Activated naive CD8-positive, alpha-beta T cell treated with anti-CD3 and anti-CD28 coated beads, Interleukin-2, amount 50 U/mL, for 24 hours (primary cell): ENCODE results near the gene DDI2.
"Not testable (repeated sequence)": the region's sequence is repeated elsewhere in the genome, so short reads cannot be mapped to it uniquely, and the experiment has no call there.

Experiments
- ATAC-seq: fragments of 150-1000 bp; cut with Tn5 transposase; one replicate; pipeline ENCODE4 v1.10.0; 2021
- DNase-seq: peaks from one replicate; pipeline ENCODE4 v3.0.0; 2021
- H3K27ac Mint-ChIP-seq: one replicate; pipeline ENCODE4 v1.8.0; 2021; ENCODE audit warnings: mild to moderate bottlenecking, mixed read lengths
- H3K27me3 Mint-ChIP-seq: one replicate; pipeline ENCODE4 v1.8.0; 2021; ENCODE audit warnings: mixed read lengths
- H3K36me3 Mint-ChIP-seq: one replicate; pipeline ENCODE4 v1.8.0; 2021; ENCODE audit warnings: low read depth, mixed read lengths
- H3K4me1 Mint-ChIP-seq: one replicate; pipeline ENCODE4 v1.8.0; 2021; ENCODE audit warnings: mixed read lengths
- H3K4me3 Mint-ChIP-seq: one replicate; pipeline ENCODE4 v1.8.0; 2021; ENCODE audit warnings: mild to moderate bottlenecking, moderate library complexity, mixed read lengths
- H3K9me3 Mint-ChIP-seq: one replicate; pipeline ENCODE4 v1.8.0; 2021; ENCODE audit warnings: mixed read lengths

Gene DDI2

GRCh38 chr1:15595809-15596617, 21.2 kb upstream of the DDI2 start:
- H3K27ac Mint-ChIP-seq = peak overlapping the region; percentile 30
- DNase-seq (no peak), ATAC-seq (no peak)
- H3K27me3 Mint-ChIP-seq = peaks cover 2% of the 10 kb centered on the region
- no peaks in the 10 kb centered on the region for H3K4me1 Mint-ChIP-seq
- H3K36me3 Mint-ChIP-seq = no peaks in the 10 kb centered on the region
- H3K9me3 Mint-ChIP-seq = no peaks in the 10 kb centered on the region
- H3K4me3 Mint-ChIP-seq = no peak overlapping the region

DNA sequence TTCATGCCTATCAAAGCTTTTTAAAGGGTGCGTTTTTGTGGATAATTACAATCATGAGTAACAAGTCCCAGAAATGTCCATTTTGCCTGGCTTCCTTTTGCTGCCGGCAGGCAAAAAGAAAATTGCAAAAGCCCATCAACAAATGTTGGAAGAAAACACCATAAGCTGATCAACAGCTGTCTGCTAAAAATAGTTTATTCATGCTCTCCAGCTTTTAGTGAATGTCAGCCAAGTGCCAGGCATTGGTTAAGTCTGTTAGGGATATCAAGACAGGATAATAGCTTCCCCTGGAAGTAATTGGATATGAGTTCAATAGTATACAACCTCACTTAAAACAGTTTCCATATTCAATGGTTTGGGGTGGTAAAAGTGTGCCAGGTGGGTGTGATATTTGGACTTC, 18.8 kb upstream of the DDI2 start:
- Mint-ChIP-seq H3K4me1 (peaks cover 6% of the 10 kb centered on the region), H3K9me3 (no peaks in the 10 kb centered on the region), H3K27ac (no peak overlapping the region), H3K36me3 (no peaks in the 10 kb centered on the region), H3K4me3 (no peak overlapping the region), H3K27me3 (peaks cover 2% of the 10 kb centered on the region)
- ATAC-seq = no peak
- no peak for DNase-seq

GRCh38 chr1:15603050-15603965, 13.9 kb upstream of the DDI2 start:
- ATAC-seq (peak; percentile 96), DNase-seq (peak; percentile 91)
- H3K27me3 Mint-ChIP-seq = no peaks in the 10 kb centered on the region
- no peaks in the 10 kb centered on the region for H3K9me3 Mint-ChIP-seq
- peaks cover 14% of the 10 kb centered on the region for H3K4me1 Mint-ChIP-seq
- H3K27ac Mint-ChIP-seq = peak overlapping the region; percentile 54
- H3K4me3 Mint-ChIP-seq = peak overlapping the region; percentile 68
- H3K36me3 Mint-ChIP-seq = no peaks in the 10 kb centered on the region

GRCh38 chr1:15603966-15604282, 13.3 kb upstream of the DDI2 start:
- H3K27ac Mint-ChIP-seq, DNase-seq, H3K27me3 Mint-ChIP-seq, H3K36me3 Mint-ChIP-seq, ATAC-seq, H3K9me3 Mint-ChIP-seq: not testable (repeated sequence)
- peak overlapping the region; percentile 68 for H3K4me3 Mint-ChIP-seq
- peaks cover 14% of the 10 kb centered on the region for H3K4me1 Mint-ChIP-seq

DNA sequence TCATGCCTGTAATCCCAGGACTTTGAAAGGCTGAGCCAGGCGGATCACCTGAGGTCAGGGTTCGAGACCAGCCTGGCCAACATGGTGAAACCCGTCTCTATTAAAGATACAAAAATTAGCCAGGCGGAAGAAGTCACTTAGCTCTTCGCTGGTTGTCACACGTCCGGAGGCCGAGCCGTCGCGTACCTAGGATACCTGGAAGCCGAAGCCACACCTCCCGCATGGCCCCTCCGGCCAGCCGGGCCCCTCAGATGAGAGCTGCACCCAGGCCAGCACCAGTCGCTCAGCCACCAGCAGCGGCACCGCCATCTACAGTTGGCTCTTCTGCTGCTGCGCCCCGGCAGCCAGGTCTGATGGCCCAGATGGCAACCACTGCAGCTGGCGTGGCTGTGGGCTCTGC, 12.9 kb upstream of the DDI2 start:
- not testable (repeated sequence) for H3K9me3 Mint-ChIP-seq, H3K27me3 Mint-ChIP-seq, ATAC-seq, H3K27ac Mint-ChIP-seq, H3K36me3 Mint-ChIP-seq, DNase-seq
- Mint-ChIP-seq H3K4me3 (peak overlapping the region; percentile 68), H3K4me1 (peaks cover 14% of the 10 kb centered on the region)

- ATAC-seq (no peak), DNase-seq (no peak)
- Mint-ChIP-seq H3K27me3 (no peaks in the 10 kb centered on the region), H3K9me3 (no peaks in the 10 kb centered on the region), H3K36me3 (no peaks in the 10 kb centered on the region), H3K4me1 (peaks cover 14% of the 10 kb centered on the region), H3K4me3 (no peak overlapping the region), H3K27ac (no peak overlapping the region)
These were observed 11.6 kb upstream of the DDI2 start for GRCh38 chr1:15605398-15606383.

DNA sequence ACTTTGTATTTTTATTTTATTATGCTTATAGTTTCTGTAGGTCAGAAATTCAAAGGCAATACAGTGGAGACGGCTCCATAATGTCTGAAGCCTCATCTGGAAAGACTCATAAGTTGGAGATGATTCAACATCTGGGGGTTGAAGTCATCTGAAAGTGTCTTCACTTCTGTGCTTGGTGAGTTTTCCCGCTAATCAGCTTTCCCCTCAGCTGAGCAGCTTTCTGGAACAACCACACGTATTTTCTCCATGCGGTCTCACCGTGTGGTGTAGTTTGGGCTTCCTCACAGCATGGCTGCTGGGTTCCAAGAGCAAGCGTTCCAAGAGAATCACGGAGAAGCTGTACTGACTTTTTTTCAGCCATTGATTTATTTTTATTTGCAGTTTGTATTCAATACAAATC, 7.6 kb upstream of the DDI2 start:
- no peaks in the 10 kb centered on the region for H3K4me1 Mint-ChIP-seq
- no peaks in the 10 kb centered on the region for H3K27me3 Mint-ChIP-seq
- no peak overlapping the region for H3K4me3 Mint-ChIP-seq
- no peaks in the 10 kb centered on the region for H3K36me3 Mint-ChIP-seq
- no peaks in the 10 kb centered on the region for H3K9me3 Mint-ChIP-seq
- ATAC-seq (no peak), DNase-seq (no peak)
- no peak overlapping the region for H3K27ac Mint-ChIP-seq

GRCh38 chr1:15610167-15610566, 7.1 kb upstream of the DDI2 start:
- H3K36me3 Mint-ChIP-seq = no peaks in the 10 kb centered on the region
- DNase-seq = no peak
- no peak for ATAC-seq
- no peaks in the 10 kb centered on the region for H3K9me3 Mint-ChIP-seq
- H3K4me3 Mint-ChIP-seq = no peak overlapping the region
- no peaks in the 10 kb centered on the region for H3K27me3 Mint-ChIP-seq
- H3K4me1 Mint-ChIP-seq = no peaks in the 10 kb centered on the region
- no peak overlapping the region for H3K27ac Mint-ChIP-seq

DNA sequence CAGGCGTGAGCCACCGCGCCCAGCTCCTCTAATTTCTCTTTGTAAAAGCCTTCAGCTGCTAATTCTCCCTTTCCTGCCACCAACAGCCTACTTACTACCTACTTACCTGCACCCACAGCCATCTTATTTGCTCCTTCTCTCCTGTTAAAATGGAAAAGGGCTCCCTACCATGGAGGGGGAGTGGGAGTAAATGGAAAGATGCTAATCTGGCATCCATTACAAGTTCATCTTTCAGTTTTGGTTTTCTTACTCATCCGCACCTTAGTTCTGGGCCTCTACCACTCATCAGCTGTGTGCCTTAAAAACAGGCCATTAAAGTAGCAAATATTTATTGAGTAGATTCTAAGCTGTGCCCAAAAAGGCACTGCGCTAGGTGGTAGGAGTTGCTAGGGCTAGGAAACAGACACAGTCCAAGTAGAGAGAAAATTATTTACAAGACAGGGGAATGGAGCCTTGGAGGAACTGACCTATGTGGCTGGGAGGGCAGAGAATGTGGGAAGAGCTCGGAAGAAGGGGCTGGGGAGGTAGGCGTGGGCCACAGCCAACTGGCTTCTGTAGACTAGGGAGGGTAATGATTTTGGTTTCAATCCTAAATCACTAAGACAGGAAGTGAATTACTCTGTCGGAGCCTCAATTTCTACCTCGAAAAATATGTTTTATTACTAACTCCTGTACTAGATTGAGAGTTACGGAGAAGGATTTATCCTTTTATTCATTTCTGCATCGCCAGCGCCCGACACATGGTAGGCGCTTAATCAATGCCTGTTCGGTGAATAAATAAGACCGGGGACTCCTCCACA, 685 bp upstream of the DDI2 start:
- H3K27ac Mint-ChIP-seq = peak overlapping the region; percentile 90
- ATAC-seq = peak; percentile 26
- DNase-seq = peak; percentile 26
- no peaks in the 10 kb centered on the region for H3K9me3 Mint-ChIP-seq
- H3K4me3 Mint-ChIP-seq = peak overlapping the region; percentile 89
- peaks cover 43% of the 10 kb centered on the region for H3K4me1 Mint-ChIP-seq
- peaks cover 15% of the 10 kb centered on the region for H3K36me3 Mint-ChIP-seq
- H3K27me3 Mint-ChIP-seq = no peaks in the 10 kb centered on the region

- Mint-ChIP-seq H3K4me3 (peak overlapping the region; percentile 89), H3K27me3 (no peaks in the 10 kb centered on the region), H3K27ac (peak overlapping the region; percentile 96), H3K36me3 (peaks cover 20% of the 10 kb centered on the region), H3K4me1 (peaks cover 58% of the 10 kb centered on the region), H3K9me3 (no peaks in the 10 kb centered on the region)
- DNase-seq (no peak), ATAC-seq (no peak)
These were observed 908 bp downstream of the DDI2 start for GRCh38 chr1:15618077-15618654.

- H3K4me1 Mint-ChIP-seq = peaks cover 58% of the 10 kb centered on the region
- no peaks in the 10 kb centered on the region for H3K9me3 Mint-ChIP-seq
- H3K27me3 Mint-ChIP-seq = no peaks in the 10 kb centered on the region
- ATAC-seq (no peak), DNase-seq (no peak)
- peak overlapping the region; percentile 89 for H3K4me3 Mint-ChIP-seq
- peak overlapping the region; percentile 96 for H3K27ac Mint-ChIP-seq
- H3K36me3 Mint-ChIP-seq = peaks cover 20% of the 10 kb centered on the region
These were observed 1.6 kb downstream of the DDI2 start for GRCh38 chr1:15618655-15619525.

DNA sequence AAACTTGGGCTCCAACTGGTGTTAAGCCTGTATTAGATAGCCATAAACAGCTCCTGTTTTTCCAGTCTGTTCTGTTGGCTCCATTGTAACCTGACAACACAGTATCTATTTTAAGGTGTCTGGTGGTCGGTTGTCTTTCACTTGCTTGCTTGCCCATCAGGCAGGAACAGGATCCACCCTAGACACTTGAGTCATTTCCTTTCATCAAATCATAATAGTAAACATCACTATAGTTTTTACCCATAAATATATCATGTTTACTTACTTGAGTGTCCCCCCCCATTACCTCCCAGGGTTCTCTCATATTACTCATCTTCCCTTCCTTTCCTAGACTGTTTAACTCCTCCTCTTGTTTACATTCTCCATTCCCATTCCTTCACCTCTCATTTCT, 2.9 kb downstream of the DDI2 start:
- no peaks in the 10 kb centered on the region for H3K9me3 Mint-ChIP-seq
- peaks cover 69% of the 10 kb centered on the region for H3K4me1 Mint-ChIP-seq
- peak overlapping the region; percentile 44 for H3K4me3 Mint-ChIP-seq
- DNase-seq = no peak
- H3K36me3 Mint-ChIP-seq = peaks cover 24% of the 10 kb centered on the region
- ATAC-seq = no peak
- H3K27me3 Mint-ChIP-seq = no peaks in the 10 kb centered on the region
- no peak overlapping the region for H3K27ac Mint-ChIP-seq
